CD4-positive, alpha-beta T cell (primary cell): ENCODE measurements around the gene ERICH6. TPM values are rescaled to one million over a fixed set of nuclear protein-coding genes. Genes with fewer than 3 reads are reported as not detected.

Source experiments
- ATAC-seq: fragments of 200-7000 bp; cut with Tn5 transposase; one replicate; pipeline ENCODE4 v1.10.0; 2022; ENCODE audit warnings: mild to moderate bottlenecking; ENCODE audit not compliant: poor library complexity
- CTCF ChIA-PET: fragments of 350-600 bp; sonication (Branson Sonifier 250); formaldehyde crosslinking; loops from one replicate; lab custom pipeline; 2021; ENCODE audit warnings: antibody characterized with exemption, inconsistent platforms; lab: Charles Lee
- POLR2A ChIA-PET: fragments of 350-600 bp; sonication (Branson Sonifier 250); formaldehyde crosslinking; loops from one replicate; lab custom pipeline; 2021; ENCODE audit warnings: antibody characterized with exemption, inconsistent platforms; lab: Charles Lee
- DNase-seq, 14 experiments: peaks; one replicate each; pipeline ENCODE4 v3.0.0-alpha.2; 2013 to 2020; ENCODE audit warnings: mixed read lengths in 2 of 14
- H3K27ac ChIP-seq, 2 donors: one replicate each; pipeline versions ENCODE4 v1.5.1 to v1.7.0; 2013; ENCODE audit warnings: low read length in 2 of 2, low read depth in 1 of 2, mild to moderate bottlenecking in 1 of 2
- H3K27me3 ChIP-seq, 2 experiments: 1 replicate in 1 of 2; 2 replicates in 1 of 2; pipeline versions ENCODE4 v1.6.1 to v1.7.0; 2013; ENCODE audit warnings: low read length in 2 of 2, control low read depth in 1 of 2, mild to moderate bottlenecking in 1 of 2, moderate library complexity in 1 of 2; ENCODE audit not compliant: insufficient read depth in 2 of 2, control insufficient read depth in 1 of 2
- H3K36me3 ChIP-seq: one replicate; pipeline ENCODE4 v1.6.1; 2013; ENCODE audit warnings: low read length, control low read depth; ENCODE audit not compliant: insufficient read depth
- H3K4me1 ChIP-seq: one replicate; pipeline ENCODE4 v1.6.1; 2013; ENCODE audit warnings: low read length, control low read depth; ENCODE audit not compliant: insufficient read depth
- H3K4me3 ChIP-seq: one replicate; pipeline ENCODE4 v1.5.1; 2013; ENCODE audit warnings: mild to moderate bottlenecking, low read length, moderate library complexity
- H3K9me3 ChIP-seq, 2 experiments: 1 replicate in 1 of 2; 2 replicates in 1 of 2; pipeline versions ENCODE4 v1.6.1 to v1.7.0; 2013; ENCODE audit warnings: low read length in 2 of 2, mild to moderate bottlenecking in 2 of 2, control low read depth in 1 of 2, moderate library complexity in 1 of 2; ENCODE audit not compliant: control insufficient read depth in 1 of 2, insufficient read depth in 1 of 2
- H3K27ac Mint-ChIP-seq: one replicate; pipeline ENCODE4 v1.8.0; 2020; ENCODE audit warnings: mixed read lengths
- H3K27me3 Mint-ChIP-seq: one replicate; pipeline ENCODE4 v1.8.0; 2021; ENCODE audit warnings: mixed read lengths
- H3K36me3 Mint-ChIP-seq: one replicate; pipeline ENCODE4 v1.8.0; 2021; ENCODE audit warnings: low read depth, mixed read lengths
- H3K4me1 Mint-ChIP-seq: one replicate; pipeline ENCODE4 v1.8.0; 2021; ENCODE audit warnings: low read depth, mixed read lengths
- H3K4me3 Mint-ChIP-seq: one replicate; pipeline ENCODE4 v1.8.0; 2020; ENCODE audit warnings: mild to moderate bottlenecking, mixed read lengths
- H3K9me3 Mint-ChIP-seq: one replicate; pipeline ENCODE4 v1.8.0; 2020; ENCODE audit warnings: mixed read lengths
- CTCF ChIP-seq: fragments of 200-600 bp; IDR thresholded peaks from one replicate; pipeline ENCODE4 v1.8.0; 2022; ENCODE audit warnings: antibody characterized with exemption, mild to moderate bottlenecking
- intact Hi-C, 2 experiments: fragments of 100-400 bp; cut with DNase I in 1 of 2; cut with micrococcal nuclease in 1 of 2; formaldehyde crosslinking; loops; one replicate each; pipeline versions ENCODE4 v1.15.1 to v1.9.0; 2023 to 2025; cut with DNase I, micrococcal nuclease
- total RNA-seq, 174 experiments: library from RNA in 2 of 174; stranded (reverse) in 2 of 174; gene quantifications; one replicate each; pipeline ENCODE4 v1.2.3 and lab custom pipeline; 2021 to 2026

ERICH6 gene
- total RNA-seq, 2 experiments from 2014 or later = not detected

- Histone ChIP-seq H3K4me3 (no peak overlapping the region), H3K4me1 (peaks cover 6% of the 10 kb centered on the region), H3K27ac (no peak overlapping the region), H3K9me3 (no peaks in the 10 kb centered on the region), H3K27me3 (no peaks in the 10 kb centered on the region), H3K36me3 (no peaks in the 10 kb centered on the region)
- DNase-seq = no peak
- intact Hi-C loops = no loop called here
- Mint-ChIP-seq H3K4me1 (peaks cover 26% of the 10 kb centered on the region), H3K9me3 (no peaks in the 10 kb centered on the region), H3K27me3 (no peaks in the 10 kb centered on the region), H3K4me3 (no peak overlapping the region), H3K36me3 (no peaks in the 10 kb centered on the region), H3K27ac (no peak overlapping the region)
- POLR2A ChIA-PET = no interaction called here
- CTCF ChIA-PET = interaction anchor here (1.1 kb wide), 1 partner anchor 29 kb away, joined by 3 read pairs; no protein-coding TSS in a partner anchor
- no peak for TF ChIP-seq CTCF
- no peak for ATAC-seq
Measured at GRCh38 chr3:150734795-150735119, 31.0 kb upstream of the ERICH6 start.

DNA sequence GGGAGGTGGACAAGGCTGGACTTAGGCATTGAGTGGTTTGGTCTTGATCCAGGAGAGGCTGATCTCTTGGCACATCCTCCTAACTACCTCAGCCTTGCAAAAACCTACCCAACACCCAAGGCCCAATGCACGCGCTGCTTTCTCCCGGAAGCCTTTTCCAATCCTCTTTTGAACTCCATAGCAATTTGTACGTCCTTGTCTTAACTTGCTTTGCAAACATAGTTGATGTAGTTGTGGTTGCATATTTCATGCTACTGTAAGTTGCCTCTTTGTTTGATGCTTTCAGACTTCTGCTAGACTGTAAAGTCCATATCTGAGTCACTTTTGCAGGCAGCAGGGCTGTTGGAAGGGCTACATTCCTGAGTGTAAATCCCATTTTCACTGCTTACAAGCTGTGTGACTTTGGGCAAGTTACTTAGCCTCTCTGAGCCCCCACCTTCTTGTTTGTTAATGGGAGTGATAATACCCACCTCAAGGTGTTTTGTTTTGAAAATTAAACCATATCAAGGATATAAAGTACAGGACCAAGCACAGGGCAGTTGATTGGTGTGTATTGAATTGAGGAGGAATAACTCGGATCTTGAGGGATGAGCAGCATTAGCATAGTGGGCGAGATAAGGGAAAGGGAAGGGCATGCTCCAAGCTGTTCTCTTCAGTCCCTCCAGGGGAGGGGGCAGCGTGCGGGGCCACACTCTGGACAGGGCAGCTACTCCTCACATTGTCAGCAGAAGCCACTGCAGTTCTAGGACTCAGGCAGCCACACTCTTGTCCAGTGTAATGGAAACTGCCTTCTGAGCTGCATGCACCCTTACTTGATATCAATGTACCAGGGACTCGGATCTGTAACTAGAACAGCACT, 30.4 kb upstream of the ERICH6 start:
- no peaks in the 10 kb centered on the region for H3K27me3 Mint-ChIP-seq
- Histone ChIP-seq H3K36me3 (no peaks in the 10 kb centered on the region), H3K27me3 (no peaks in the 10 kb centered on the region), H3K4me1 (peaks cover 3% of the 10 kb centered on the region), H3K9me3 (no peaks in the 10 kb centered on the region), H3K4me3 (no peak overlapping the region), H3K27ac (no peak overlapping the region)
- H3K36me3 Mint-ChIP-seq = no peaks in the 10 kb centered on the region
- CTCF ChIA-PET = interaction anchor here (1.1 kb wide), 1 partner anchor 30 kb away, joined by 3 read pairs; no protein-coding TSS in a partner anchor
- H3K4me1 Mint-ChIP-seq = peaks cover 21% of the 10 kb centered on the region
- intact Hi-C loops = no loop called here
- no peak overlapping the region for H3K4me3 Mint-ChIP-seq
- DNase-seq = no peak
- POLR2A ChIA-PET = interaction anchor here (1.1 kb wide), 1 partner anchor 30 kb away, joined by 3 read pairs; the partner anchor contains the start of gene ERICH6
- H3K27ac Mint-ChIP-seq = no peak overlapping the region
- no peaks in the 10 kb centered on the region for H3K9me3 Mint-ChIP-seq
- no peak for TF ChIP-seq CTCF
- no peak for ATAC-seq

- Histone ChIP-seq H3K36me3 (no peaks in the 10 kb centered on the region), H3K4me3 (no peak overlapping the region), H3K27me3 (no peaks in the 10 kb centered on the region), H3K27ac (no peak overlapping the region), H3K4me1 (peaks cover 3% of the 10 kb centered on the region), H3K9me3 (no peaks in the 10 kb centered on the region)
- H3K27me3 Mint-ChIP-seq = no peaks in the 10 kb centered on the region
- H3K36me3 Mint-ChIP-seq = no peaks in the 10 kb centered on the region
- DNase-seq (no peak), ATAC-seq (no peak)
- no peaks in the 10 kb centered on the region for H3K9me3 Mint-ChIP-seq
- ChIA-PET POLR2A (interaction anchor here (1.1 kb wide), 1 partner anchor 30 kb away, joined by 3 read pairs; the partner anchor contains the start of gene ERICH6), CTCF (no interaction called here)
- no peak for TF ChIP-seq CTCF
- H3K27ac Mint-ChIP-seq = no peak overlapping the region
- intact Hi-C loops = no loop called here
- H3K4me3 Mint-ChIP-seq = no peak overlapping the region
- H3K4me1 Mint-ChIP-seq = peaks cover 15% of the 10 kb centered on the region
Measured at GRCh38 chr3:150733373-150733935, 29.7 kb upstream of the ERICH6 start.
